ENCODE measurements around the gene ADGRV1. TPM values are rescaled to one million over a fixed set of nuclear protein-coding genes. Genes with fewer than 3 reads are reported as not detected.

ADGRV1 gene
- total and polyA plus RNA-seq, 9 of the 15 experiments (the other 6 are each of a cell fraction or from before 2014, with no cell fraction given), result 21.7 to 156 (median 58.2) TPM

GRCh38 chr5:90967443-90967842 is 408.8 kb downstream of the ADGRV1 start (continued):
- no peak for TF ChIP-seq TBL1XR1 (IDR thresholded peaks at IDR 0.05; ENCODE audit: low read length in 2 of 2)

DNA sequence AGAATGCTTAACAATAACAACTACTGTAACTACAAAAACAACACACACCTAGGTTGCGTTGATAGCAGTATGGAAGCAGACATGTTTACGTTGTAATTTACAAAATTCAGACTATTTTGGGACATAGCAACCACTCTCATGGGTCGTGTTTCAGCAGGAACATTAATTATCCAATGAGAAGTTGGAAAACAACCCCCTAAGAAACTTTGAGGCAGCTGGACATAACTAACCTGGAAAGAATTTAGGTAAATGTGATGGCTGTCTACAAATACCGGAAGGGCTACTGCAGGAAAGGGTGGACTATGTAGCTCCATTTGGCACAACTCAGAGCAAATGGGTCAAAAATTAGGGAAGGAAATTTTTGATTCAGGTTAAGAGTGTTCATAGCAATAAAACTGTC is 409.3 kb downstream of the ADGRV1 start:
- BruUV-seq (replicated peaks), result no TSS peak
- Histone ChIP-seq H3K9me1 (ENCODE audit: control insufficient read depth, insufficient read depth, low read length) (no peaks in the 10 kb centered on the region), H3K36me3 (ENCODE audit: control insufficient read depth, insufficient read depth, low read length) (peaks cover 22% of the 10 kb centered on the region), H3K27me3 (ENCODE audit: control insufficient read depth in 2 of 2, insufficient read depth in 2 of 2, low read length in 2 of 2) (no peaks in the 10 kb centered on the region), H2AFZ (ENCODE audit: low read depth, low read length) (no peak overlapping the region), H4K20me1 (replicated peaks; ENCODE audit: control insufficient read depth, insufficient read depth, low read length) (no peaks in the 10 kb centered on the region), H3K4me3 (no peak overlapping the region), H3K27ac (ENCODE audit: extremely low read depth, low read depth, low read length) (no peak overlapping the region), H3K4me2 (ENCODE audit: insufficient read depth, low read length) (no peak overlapping the region), H3K79me2 (ENCODE audit: control insufficient read depth, insufficient read depth, low read length) (no peaks in the 10 kb centered on the region), H3K9ac (ENCODE audit: insufficient read depth in 1 of 2, low read depth in 2 of 2, low read length in 2 of 2) (no peak overlapping the region), H3K4me1 (replicated peaks in 1 of 2; ENCODE audit: control insufficient read depth in 2 of 2, insufficient read depth in 2 of 2, low read length in 2 of 2) (no peaks in the 10 kb centered on the region), H3K9me3 (replicated peaks; ENCODE audit: control insufficient read depth, insufficient read depth, low read depth, low read length) (no peaks in the 10 kb centered on the region)
- in situ Hi-C loops (cut with MboI), result no loop called here
- FAIRE-seq (no peak), ATAC-seq (no peak), DNase-seq (ENCODE audit: extremely low read depth in 1 of 4, low spot score in 3 of 4) (no peak)
- WGBS (ENCODE audit: insufficient coverage, low coverage, missing lambda C conversion rate), result 71% methylated on average over 4 of the region's 4 CpGs
- CTCF ChIA-PET (ENCODE audit: low intra/inter-chr PET ratio), result no interaction called here
- intact Hi-C loops (cut with micrococcal nuclease), result no loop called here
- POLR2A ChIA-PET, result interaction anchor here (0.6 kb wide), 1 partner anchor 13 kb away, joined by 3 read pairs; no protein-coding TSS in a partner anchor
- TF ChIP-seq SREBF1 (IDR thresholded peaks at IDR 0.05; ENCODE audit: borderline replicate concordance, low read depth, low read length) (no peak), MAFF (IDR thresholded peaks at IDR 0.05; ENCODE audit: low read length) (no peak), ZNF184 (CRISPR knock-in tag; IDR thresholded peaks at IDR 0.05) (no peak), ZNF174 (CRISPR knock-in tag; IDR thresholded peaks at IDR 0.05) (no peak), BACH1 (tag; IDR thresholded peaks at IDR 0.05) (no peak), HMG20A (CRISPR knock-in tag; conservative IDR thresholded peaks at IDR 0.05) (no peak), ZNF23 (CRISPR knock-in tag; IDR thresholded peaks at IDR 0.05) (no peak), TARDBP (IDR thresholded peaks at IDR 0.05) (no peak), GABPA (tag; conservative IDR thresholded peaks at IDR 0.05; ENCODE audit: low read depth) (no peak), PRPF4 (IDR thresholded peaks at IDR 0.05; ENCODE audit: insufficient read depth, low read depth, low read length, poor library complexity, severe bottlenecking) (no peak), CBX1 (IDR thresholded peaks at IDR 0.05; ENCODE audit: low read depth) (no peak), BCL6 (CRISPR knock-in tag; IDR thresholded peaks at IDR 0.05) (no peak), CREBBP (IDR thresholded peaks at IDR 0.05; ENCODE audit: low read depth, low read length) (no peak), AFF1 (IDR thresholded peaks at IDR 0.05; ENCODE audit: low read depth in 1 of 2, partially characterized antibody in 2 of 2) (no peak)
- TF ChIP-seq, protein P1, sequence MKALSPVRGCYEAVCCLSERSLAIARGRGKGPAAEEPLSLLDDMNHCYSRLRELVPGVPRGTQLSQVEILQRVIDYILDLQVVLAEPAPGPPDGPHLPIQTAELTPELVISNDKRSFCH (CRISPR knock-in tag; IDR thresholded peaks at IDR 0.05), result no peak
- TF ChIP-seq, protein P1 (tag; IDR thresholded peaks at IDR 0.05), result no peak
- TF ChIP-seq, protein P2, sequence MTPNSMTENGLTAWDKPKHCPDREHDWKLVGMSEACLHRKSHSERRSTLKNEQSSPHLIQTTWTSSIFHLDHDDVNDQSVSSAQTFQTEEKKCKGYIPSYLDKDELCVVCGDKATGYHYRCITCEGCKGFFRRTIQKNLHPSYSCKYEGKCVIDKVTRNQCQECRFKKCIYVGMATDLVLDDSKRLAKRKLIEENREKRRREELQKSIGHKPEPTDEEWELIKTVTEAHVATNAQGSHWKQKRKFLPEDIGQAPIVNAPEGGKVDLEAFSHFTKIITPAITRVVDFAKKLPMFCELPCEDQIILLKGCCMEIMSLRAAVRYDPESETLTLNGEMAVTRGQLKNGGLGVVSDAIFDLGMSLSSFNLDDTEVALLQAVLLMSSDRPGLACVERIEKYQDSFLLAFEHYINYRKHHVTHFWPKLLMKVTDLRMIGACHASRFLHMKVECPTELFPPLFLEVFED (CRISPR knock-in tag; conservative IDR thresholded peaks at IDR 0.05), result no peak

Measured in K562 (cell line).